Stimulated activated CD8-positive, alpha-beta memory T cell treated with anti-CD3 and anti-CD28 coated beads, Interleukin-12 subunit alpha, Interleukin-12 subunit beta, amount 100 ng/mL, for 24 hours (primary cell): Measurements from ENCODE around the gene ATP1A2.

Experiments used
- DNase-seq: peaks from one replicate; pipeline ENCODE4 v3.0.0-alpha.2; 2020; ENCODE audit errors: extremely low read depth

Gene ATP1A2

DNA sequence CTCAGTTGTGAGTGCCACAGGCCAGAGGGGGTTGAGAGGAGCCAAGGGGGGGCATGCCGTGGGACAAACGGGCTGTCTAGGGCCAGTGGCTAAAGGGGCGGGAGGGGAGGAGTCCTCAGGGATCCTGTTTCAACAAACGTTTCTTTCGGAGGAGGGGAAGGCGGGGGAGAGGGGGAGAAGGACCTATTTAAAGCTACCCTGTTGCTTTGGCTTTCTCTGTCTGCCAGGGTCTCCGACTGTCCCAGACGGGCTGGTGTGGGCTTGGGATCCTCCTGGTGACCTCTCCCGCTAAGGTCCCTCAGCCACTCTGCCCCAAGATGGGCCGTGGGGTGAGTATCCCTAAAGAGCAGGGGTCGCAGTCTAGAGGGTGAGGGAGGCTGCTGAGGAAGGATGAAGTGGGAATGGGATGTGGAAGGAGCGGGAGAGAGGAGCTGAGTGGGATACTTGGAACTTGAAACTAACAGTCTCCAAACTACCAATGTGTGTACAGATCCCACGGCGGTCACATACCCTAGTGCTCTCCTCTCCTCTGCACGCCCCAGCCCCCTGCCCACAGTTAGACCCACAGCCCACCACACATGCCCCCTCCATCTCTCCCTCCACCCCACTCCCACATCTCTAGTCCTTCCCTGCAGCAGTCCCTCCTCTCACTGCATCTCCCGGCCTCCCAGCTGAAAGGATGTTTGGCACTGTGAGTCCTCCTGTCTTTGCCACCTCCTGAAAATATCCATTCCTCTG is at the start of gene ATP1A2:
Gene ATP1A2 (plus strand): TSS at position 215 of the 738 bp plus-strand sequence. CDS start 103 bp downstream, at position 318.
- DNase-seq = no peak

DNA sequence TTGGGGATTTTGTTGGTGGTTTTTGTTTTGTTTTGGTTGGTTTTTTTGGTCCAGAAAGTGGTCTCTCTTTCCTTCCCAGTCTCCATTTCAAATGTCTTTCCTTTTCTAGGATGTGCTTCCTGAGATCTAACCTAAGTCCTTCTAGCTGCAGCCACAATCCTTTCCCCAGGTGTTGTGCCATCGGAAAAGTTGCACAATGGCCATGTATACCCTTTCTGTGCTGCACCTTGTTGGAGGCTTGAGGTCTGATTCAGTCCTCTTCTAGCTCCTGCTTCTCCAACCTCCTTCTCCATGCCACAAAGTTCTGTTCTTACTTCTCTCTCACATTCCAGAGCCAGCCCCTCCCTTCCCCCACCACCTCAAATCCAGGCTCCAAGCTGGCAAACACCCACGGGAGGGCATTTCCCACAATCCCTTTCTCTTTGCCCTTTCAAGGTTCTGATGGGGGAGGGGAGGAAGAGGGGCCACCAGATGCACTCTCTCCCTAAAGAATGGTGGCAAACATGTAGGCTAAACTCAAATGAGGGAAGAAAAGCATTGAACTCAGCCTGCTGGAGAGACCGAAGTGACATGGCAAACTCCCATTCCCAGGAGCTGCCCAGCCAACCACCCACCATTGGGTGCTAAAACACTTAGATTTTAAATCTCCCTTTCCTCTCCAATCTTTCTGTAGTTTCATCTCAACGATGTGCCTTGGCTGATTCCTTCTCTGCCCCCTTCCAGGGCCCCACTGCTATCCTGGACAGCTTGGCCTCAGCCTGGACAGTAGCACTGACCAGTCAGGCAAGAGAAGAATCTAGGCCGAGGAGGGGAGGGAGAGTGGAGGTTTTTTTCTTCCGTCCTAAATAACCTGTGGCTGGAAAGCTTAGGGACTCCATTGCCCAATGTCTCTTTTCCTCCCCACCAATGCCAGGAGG is 48.5 kb upstream of the ATP1A2 start:
- DNase-seq = no peak

DNA sequence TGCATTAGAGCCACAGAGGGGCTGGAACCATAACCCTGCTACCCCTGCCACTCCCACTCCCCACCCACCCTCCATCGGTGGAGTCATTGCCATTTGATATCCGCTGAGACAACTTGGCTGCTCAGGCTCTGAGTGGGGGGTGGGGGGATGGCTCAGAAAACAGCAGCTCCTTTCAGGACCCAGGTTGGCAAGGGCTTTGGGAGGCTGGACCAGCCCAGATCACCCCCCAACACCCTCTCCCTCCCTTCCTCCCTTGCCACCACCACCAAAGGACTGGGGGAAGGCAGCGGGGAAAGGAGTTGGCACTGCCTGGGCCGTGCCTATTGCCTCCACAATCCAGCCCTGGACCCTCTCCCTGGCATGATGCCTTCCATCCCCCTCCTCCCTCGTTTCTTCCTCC is 47.3 kb upstream of the ATP1A2 start:
- no peak for DNase-seq

DNA sequence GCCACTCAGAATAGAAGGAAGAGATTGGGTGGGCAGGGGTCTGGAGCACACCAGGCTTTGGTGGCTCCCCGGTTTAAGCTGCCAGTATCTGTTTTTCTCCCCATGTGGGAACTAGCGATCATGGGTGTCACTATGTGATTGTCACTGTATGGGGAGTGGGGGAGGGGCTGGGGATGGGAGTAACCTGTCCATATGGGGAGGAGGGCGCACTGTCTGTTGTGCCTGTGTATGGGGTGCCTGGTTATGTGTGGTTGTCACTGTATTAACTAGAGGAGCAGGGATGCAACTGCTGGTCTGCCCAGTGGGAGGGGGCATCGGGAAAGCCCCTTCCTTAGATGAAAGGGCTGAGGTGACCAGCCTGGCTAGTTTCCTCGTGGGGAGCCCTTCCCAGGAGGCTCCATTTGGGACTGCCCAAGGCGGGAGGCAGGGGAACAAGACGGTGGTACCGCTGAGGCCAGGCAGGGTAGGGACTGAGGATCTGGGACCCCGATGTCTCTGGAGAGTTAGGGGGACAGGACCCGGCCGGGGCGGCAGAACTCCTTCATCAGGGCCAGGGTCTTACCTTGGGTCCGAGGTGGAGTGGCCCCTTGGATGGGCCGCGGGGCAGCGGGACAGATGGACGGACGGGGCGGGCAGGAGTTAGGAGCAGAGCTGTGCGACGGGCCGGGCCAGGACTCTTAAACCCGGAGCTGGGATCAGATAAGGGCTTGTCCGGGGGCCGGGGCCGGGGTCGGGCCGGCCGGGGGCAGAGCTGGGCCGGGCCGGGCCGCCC is 45.9 kb upstream of the ATP1A2 start, which contains the start of gene KCNJ10:
Gene KCNJ10 (minus strand): TSS at position 701 of the 772 bp plus-strand sequence. CDS start 27,628 bp downstream, outside the sequence.
- DNase-seq = no peak

DNA sequence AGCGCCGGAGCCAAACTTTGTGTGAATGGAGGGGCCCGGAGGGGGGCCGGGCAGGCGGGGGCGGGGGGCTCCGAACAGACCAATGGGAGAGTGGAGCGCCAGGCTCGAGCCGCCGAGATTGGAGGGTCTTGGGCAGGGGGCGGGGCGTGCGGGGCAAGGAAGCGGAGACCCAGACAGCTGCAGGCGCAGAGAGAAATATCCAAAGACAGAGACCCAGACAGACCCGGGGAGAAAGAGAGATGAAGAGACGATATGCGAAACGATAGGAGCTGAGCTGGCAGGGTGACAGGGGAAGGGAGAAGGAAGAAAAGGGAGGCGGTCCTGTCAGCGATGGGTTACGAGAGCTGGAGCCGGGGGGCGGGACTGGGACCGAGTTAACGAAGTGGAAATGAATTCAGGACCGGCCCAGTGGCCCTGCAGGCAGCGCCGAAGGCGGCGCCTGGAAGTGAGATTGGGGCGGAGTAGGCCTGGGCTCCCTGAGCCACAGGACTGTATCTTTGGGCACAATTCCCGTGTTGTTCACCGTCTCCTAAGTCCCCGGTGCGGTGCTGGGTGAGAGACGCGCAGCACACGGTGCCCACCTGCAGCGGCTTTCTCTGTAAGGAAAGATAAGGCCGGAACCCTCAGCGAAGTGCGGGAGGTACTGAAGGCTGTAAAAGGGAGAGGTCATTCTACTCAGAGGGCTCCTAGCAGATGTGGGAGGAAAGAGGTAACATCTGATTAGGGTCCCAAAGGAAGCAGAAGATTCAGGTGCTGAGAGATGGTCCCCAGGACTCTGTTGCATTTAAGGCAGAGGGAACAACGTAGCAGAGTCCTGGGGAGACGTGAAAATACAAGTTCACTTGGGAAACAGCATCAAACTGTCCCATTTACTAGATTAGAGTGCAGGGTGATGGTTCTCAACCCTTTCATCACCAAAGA is 45.1 kb upstream of the ATP1A2 start:
- peak; percentile 48 for DNase-seq

DNA sequence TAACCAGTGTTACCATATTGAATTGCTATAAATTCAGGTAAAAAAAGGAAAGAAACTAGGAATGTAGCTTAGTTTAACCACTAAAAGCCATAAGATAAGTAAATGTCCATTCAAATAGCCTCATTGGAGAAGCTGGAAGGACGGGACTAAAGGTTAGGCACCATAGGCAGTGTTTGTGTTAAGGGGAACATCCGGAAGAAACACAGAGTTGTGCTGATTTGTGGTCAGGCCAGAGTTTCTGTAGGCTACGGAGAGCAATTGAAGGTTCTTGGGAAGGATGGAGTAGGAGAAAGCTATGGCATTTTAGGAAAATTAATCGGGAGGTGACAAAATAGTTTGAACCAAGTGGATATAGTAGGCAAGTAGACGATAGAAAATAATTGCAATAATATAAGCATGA is 44.3 kb upstream of the ATP1A2 start:
- no peak for DNase-seq

DNA sequence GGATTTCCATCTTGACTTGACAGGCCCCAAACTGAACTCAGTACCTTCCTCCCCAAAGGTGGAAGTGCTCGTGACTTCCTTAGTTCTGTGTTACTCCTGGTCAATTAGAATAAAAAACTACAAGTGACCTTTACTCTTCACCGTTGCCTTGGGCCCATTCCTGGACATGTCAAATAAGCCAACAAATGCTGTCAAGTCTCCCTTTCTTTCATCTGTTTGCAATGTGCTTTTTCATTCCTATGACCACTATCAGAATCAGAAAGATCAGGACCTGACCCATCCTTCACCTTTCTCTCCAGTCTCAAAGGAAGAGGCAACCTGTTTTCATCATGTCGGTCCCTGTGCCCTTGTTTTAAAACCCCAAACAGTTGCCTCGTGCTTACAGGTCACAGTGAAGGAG is 40.7 kb upstream of the ATP1A2 start:
- no peak for DNase-seq

DNA sequence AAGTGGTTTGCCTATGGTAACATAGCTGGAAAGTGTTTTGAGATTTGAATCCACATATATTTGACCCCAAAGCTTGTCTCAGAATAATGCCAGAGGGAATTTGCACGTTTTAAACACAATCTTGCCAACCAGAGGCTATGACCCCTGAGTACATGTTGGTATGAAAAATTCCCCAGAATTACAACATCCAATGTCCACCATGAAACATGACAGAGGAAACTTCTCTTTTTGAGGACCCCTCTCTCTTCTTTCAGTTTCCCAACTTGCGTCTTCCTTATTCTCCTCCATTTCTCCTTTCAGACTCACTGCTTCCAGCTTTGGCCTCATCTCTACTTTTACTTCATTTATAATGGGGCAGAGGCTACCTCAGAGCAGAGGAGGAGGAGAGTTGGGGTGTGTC is 39.7 kb upstream of the ATP1A2 start:
- DNase-seq = no peak

DNA sequence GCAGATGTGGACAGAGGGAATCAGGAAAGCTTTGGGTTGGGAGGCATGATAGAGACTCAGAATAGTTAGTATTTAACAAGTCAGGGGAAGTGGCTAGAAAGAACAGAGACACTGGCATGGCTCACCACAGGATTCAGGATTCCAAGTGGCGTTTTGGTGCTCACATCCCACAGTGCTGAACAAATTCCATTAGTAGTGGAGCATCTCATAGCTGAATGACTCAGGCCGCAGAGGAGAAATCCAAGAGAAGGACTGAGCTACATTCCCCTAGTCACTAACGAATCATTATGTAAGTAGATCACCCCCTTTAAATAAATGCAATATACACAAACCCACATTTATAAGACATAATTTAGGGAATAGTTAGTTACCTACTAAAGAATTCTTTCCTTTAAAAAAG is 39.3 kb upstream of the ATP1A2 start:
- DNase-seq = no peak

DNA sequence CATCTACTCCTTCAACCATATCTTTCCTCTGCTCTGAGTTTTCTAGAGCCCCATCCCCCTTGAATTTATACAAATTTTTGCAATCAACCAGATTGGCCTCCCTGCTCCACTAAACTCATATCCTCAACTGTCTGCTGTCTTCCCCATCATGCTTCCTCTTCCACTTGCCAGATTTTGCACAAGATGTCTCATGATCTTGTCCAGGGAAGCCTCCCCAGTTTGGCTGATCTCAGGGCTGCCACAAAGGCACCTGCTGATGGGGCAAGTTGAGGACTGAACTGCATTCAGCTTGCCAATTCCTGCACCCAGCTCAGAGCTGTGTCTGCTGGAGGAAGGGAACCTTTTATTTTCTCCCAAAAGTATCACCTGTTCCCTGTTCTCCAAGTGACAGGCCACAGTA is 38.1 kb upstream of the ATP1A2 start:
- DNase-seq = no peak

DNA sequence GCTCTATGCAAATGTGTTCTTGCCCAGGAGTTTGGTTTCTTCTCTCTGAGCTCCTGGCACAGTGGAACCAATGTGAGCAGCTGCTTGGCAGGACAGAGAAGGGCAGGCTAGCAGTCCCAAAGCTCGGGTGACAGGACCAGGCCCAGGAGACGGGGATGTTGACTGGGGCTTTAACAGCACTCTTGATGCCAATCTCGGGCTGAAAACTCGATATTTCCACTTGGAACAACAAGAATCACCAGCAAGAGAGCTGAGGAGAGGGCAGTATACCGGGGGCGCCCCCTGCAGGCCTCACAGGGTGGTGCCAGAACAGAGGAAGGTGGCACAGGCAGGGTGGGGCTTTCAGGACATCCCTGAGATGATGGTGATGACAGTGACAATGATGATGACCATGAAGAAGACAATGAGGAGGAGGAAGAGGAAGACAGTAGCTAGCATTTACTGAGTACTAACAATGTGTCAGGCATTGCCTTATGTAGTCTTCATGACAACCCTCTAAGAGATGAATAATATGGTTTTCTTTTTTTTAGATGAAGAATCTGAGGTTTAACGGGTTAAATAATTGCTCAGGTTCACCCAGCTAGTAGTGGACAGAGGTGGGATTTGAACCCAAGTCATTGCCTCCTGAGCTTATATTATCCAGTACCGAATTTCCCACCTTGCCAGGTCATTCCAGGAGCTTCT is 36.9 kb upstream of the ATP1A2 start:
- DNase-seq = no peak

DNA sequence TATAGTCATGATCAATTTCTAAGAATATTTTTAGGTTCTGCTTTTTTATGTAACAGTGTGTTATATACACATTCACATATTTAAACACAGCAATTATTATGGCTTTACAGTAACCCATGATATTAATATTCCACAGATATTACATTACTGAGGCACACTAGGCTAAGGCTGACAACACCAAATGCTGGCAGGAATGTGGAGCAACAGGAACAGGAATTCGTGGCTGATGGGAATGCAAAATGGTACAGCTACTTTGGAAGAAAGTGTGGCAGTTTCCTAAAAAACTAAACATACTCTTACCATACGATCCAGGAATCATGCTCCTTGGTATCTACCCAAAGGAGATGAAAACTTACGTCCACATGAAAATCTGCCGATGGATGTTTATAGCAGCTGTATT is 36.1 kb upstream of the ATP1A2 start:
- no peak for DNase-seq

DNA sequence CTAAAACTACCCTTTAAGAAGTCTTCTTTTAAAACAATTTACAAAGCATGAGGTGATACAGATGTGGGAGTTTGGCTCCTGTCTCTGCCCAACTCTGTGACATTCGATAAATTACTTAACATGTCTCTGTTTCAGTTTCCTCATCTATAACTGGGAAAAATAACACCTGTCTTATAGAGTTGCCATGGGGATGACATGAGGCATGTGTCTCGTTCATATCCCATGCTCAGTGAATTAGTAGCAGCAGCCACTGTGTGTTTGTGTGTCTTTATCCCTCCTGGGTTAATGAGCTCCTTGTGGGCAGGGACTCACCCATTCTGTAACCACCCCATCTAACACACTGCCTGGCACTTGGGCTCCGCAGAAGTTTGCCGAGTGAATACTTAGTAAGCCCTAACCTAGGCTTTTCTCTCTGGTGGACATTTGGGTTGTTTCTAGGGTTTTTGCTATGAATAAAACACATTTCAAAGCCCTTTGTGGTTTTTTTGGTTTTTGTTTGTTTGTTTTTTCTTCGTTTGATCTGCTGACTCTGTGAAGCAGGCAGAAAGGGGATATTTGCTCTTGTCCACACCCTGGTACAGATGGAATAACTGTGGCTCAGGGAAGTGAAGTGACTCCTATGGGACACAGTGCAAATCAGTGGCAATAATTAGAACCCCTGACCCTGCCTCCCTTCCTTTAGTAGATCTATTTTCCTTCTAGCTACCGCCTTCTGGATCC is 35.0 kb upstream of the ATP1A2 start:
- no peak for DNase-seq

DNA sequence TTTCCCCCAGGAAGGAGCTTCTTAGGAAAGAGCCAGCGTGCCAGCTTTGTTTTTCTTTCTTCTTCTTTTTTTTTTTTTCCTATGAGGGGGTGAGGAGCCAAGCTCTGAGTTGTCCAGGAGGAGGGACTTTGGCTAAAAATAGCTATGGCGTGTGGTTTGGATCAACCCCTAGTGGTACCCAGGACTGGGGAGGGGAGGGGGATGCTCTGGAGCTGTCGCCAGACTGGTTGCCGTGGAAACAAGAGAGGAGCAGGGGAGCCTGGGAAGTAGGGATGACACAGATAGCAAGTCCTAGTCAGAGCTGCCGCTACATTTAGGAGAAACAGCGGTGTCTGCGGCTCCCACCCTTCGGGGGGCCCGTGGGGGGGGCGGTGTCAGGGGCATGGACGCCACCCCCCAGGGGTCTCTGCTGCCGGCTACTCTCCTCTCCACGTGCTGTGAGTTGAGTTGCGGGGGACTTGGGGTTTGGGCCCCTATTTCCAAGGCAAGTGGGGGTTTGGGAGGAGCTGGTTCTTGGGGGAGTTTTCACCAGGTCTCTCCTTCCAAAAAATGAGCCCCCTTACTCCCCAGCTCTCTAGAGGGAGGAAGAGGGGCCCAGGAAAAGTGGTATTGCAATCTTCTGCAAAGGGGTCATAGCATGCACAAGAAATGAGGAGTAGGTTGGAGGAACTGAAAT is 34.2 kb upstream of the ATP1A2 start, which contains the start of gene KCNJ9:
Gene KCNJ9 (plus strand): TSS at position 278 of the 676 bp plus-strand sequence. CDS start 2,493 bp downstream, outside the sequence.
- DNase-seq = no peak

DNA sequence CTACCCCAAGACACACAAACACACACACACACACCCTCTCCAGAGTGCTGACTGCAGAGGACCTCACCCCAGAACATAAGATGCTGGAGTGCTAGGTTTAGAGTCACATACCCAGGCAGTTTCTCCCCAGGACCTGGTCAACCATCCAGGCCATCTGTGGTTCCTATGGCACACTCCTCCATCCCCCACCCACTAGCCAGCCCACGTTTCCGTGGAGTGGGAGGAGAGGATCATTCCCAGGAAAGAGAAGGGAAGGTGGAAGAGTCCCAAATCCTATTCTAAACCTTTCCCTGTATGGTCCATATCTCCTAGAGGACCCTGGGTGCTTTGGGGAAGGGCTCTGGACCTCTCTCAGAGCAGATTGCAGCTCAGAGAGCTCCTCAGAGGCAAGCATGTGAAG is 33.1 kb upstream of the ATP1A2 start:
- DNase-seq = no peak

DNA sequence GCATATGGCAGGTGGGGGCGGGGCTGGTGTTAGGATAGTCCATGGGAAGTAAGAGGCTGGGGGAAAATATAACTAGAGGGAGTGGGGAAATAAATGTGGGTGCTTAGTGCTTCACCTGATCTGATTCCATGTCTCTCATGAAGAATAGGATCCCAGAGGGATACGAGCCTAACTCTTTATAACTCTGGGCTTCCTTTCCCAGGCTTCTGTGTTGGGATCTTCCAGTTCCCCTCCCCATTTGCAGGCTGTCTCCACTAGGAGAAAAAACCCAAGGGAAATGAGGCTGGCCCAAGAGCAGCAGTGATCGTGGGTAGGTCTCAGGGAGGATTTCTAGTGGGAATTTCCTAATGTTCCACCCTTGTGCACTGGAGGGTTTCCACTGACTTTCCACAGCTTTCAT is 32.6 kb upstream of the ATP1A2 start:
- no peak for DNase-seq

DNA sequence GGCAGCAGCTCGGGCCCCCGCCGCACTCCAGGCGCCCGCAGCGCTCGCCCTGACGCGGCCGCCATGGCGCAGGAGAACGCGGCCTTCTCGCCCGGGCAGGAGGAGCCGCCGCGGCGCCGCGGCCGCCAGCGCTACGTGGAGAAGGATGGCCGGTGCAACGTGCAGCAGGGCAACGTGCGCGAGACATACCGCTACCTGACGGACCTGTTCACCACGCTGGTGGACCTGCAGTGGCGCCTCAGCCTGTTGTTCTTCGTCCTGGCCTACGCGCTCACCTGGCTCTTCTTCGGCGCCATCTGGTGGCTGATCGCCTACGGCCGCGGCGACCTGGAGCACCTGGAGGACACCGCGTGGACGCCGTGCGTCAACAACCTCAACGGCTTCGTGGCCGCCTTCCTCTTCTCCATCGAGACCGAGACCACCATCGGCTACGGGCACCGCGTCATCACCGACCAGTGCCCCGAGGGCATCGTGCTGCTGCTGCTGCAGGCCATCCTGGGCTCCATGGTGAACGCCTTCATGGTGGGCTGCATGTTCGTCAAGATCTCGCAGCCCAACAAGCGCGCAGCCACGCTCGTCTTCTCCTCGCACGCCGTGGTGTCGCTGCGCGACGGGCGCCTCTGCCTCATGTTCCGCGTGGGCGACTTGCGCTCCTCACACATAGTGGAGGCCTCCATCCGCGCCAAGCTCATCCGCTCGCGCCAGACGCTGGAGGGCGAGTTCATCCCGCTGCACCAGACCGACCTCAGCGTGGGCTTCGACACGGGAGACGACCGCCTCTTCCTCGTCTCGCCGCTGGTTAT is 31.4 kb upstream of the ATP1A2 start:
- no peak for DNase-seq

DNA sequence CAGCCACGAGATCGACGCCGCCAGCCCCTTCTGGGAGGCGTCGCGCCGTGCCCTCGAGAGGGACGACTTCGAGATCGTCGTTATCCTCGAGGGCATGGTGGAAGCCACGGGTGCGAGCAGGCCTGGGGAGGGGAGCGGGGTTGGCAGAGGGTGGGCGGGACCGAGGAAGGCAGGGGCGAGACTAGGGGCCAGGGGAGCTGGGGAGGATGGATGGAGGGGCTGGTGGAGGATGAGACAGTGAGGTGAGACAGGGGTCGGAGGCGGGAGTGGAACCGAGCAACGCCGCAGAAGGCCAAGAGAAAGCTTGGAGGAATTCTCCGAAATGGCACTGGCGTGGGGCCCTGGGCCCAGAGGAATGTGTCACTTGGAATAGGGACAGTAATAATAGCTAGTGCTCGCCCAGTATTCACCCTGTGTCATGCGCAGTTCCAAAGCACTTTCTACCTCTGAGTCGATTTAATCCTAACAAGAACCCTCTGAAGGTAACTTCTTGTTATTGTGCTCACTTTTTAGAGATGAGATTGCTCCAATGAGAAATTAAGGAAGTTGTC is 30.7 kb upstream of the ATP1A2 start:
- no peak for DNase-seq
